B cell (primary cell): ENCODE measurements around the gene TRIP10. TPM values are rescaled to one million over a fixed set of nuclear protein-coding genes. Genes with fewer than 3 reads are reported as not detected.
A peak's percentile ranks its signal among the peaks of the same experiment; 100 is the strongest.

Experiments used
- ATAC-seq: fragments of 200-7000 bp; cut with Tn5 transposase; one replicate; pipeline ENCODE4 v1.10.0; 2021; ENCODE audit warnings: low read depth, mild to moderate bottlenecking, moderate number of reproducible peaks, moderate library complexity
- CTCF ChIA-PET: fragments of 350-600 bp; sonication (Branson Sonifier 250); formaldehyde crosslinking; loops from one replicate; lab custom pipeline; 2021; ENCODE audit warnings: antibody characterized with exemption, inconsistent platforms; lab: Charles Lee
- POLR2A ChIA-PET: fragments of 350-600 bp; sonication (Branson Sonifier 250); formaldehyde crosslinking; loops from one replicate; lab custom pipeline; 2021; ENCODE audit warnings: antibody characterized with exemption; lab: Charles Lee
- DNase-seq: peaks from one replicate; pipeline ENCODE4 v3.0.0; 2013
- H2AFZ ChIP-seq: 2 replicates; pipeline ENCODE4 v1.6.1; 2012; ENCODE audit warnings: mild to moderate bottlenecking, low read depth, low read length; ENCODE audit not compliant: insufficient read depth, poor library complexity, severe bottlenecking
- H3K27ac ChIP-seq, 2 donors: 1 replicate in 1 of 2; 2 replicates in 1 of 2; pipeline ENCODE4 v1.5.1; 2012 to 2013; ENCODE audit warnings: low read length in 2 of 2, mild to moderate bottlenecking in 2 of 2, moderate library complexity in 1 of 2
- H3K27me3 ChIP-seq, 4 experiments: fragments of 200-600 bp in 1 of 4; sonication (generic) in 1 of 4; replicated peaks in 1 of 4; 1 replicate in 2 of 4; 2 replicates in 2 of 4; pipeline versions ENCODE4 v1.6.1 to v1.7.0; 2013 to 2016; ENCODE audit warnings: low read length in 3 of 4, mild to moderate bottlenecking in 2 of 4, mixed read lengths in 1 of 4, moderate library complexity in 1 of 4; ENCODE audit not compliant: insufficient read depth in 4 of 4, control insufficient read depth in 3 of 4; ENCODE audit errors: control extremely low read depth in 1 of 4
- H3K36me3 ChIP-seq, 2 experiments: replicated peaks in 1 of 2; 1 replicate in 1 of 2; 2 replicates in 1 of 2; pipeline versions ENCODE4 v1.6.1 to v1.7.1; 2013; ENCODE audit warnings: low read length in 1 of 2; ENCODE audit not compliant: insufficient read depth in 2 of 2, control insufficient read depth in 1 of 2; ENCODE audit errors: control extremely low read depth in 1 of 2, extremely low read depth in 1 of 2
- H3K4me1 ChIP-seq, 2 donors: fragments of 200-600 bp in 1 of 2; sonication (generic) in 1 of 2; 1 replicate in 1 of 2; 2 replicates in 1 of 2; pipeline versions ENCODE4 v1.5.1 to v1.6.1; 2013 to 2017; ENCODE audit warnings: low read length in 2 of 2; ENCODE audit not compliant: control insufficient read depth in 2 of 2, insufficient read depth in 2 of 2
- H3K4me2 ChIP-seq: replicated peaks from 2 replicates; pipeline ENCODE3; 2012; ENCODE audit warnings: mild to moderate bottlenecking, low read depth, low read length; ENCODE audit not compliant: poor library complexity, severe bottlenecking
- H3K4me3 ChIP-seq, 5 experiments: fragments of 200-600 bp in 1 of 5; sonication (generic) in 1 of 5; 1 replicate in 3 of 5; 2 replicates in 2 of 5; pipeline versions ENCODE4 v1.5.1 to v1.7.0; 2011 to 2016; ENCODE audit warnings: low read length in 4 of 5, mild to moderate bottlenecking in 4 of 5, low read depth in 2 of 5, control low read depth in 1 of 5, moderate library complexity in 1 of 5; ENCODE audit not compliant: insufficient read depth in 1 of 5; ENCODE audit errors: control extremely low read depth in 1 of 5, extremely low read depth in 1 of 5
- H3K79me2 ChIP-seq: fragments of 200-600 bp; sonication (generic); one replicate; pipeline ENCODE4 v1.6.0; 2016; ENCODE audit warnings: low read length; ENCODE audit not compliant: control insufficient read depth, insufficient read depth
- H3K9ac ChIP-seq: fragments of 200-600 bp; sonication (generic); 2 replicates; pipeline ENCODE4 v1.6.1; 2017; ENCODE audit warnings: mild to moderate bottlenecking, low read length, moderate library complexity
- H3K9me3 ChIP-seq, 3 donors: one replicate each; pipeline versions ENCODE4 v1.6.1 to v1.7.1; 2013; ENCODE audit warnings: low read length in 2 of 3; ENCODE audit not compliant: control insufficient read depth in 2 of 3, insufficient read depth in 1 of 3; ENCODE audit errors: control extremely low read depth in 1 of 3
- H4K20me1 ChIP-seq: 2 replicates; pipeline ENCODE4 v1.6.0; 2012; ENCODE audit warnings: mild to moderate bottlenecking, low read length; ENCODE audit not compliant: insufficient read depth, control insufficient read depth, poor library complexity, severe bottlenecking
- H3K27ac Mint-ChIP-seq: one replicate; pipeline ENCODE4 v1.8.0; 2021; ENCODE audit warnings: mixed read lengths
- H3K27me3 Mint-ChIP-seq: one replicate; pipeline ENCODE4 v1.8.0; 2021; ENCODE audit warnings: mixed read lengths
- H3K4me1 Mint-ChIP-seq: one replicate; pipeline ENCODE4 v1.8.0; 2021; ENCODE audit warnings: mixed read lengths
- H3K4me3 Mint-ChIP-seq: one replicate; pipeline ENCODE4 v1.8.0; 2021; ENCODE audit warnings: mixed read lengths
- H3K9me3 Mint-ChIP-seq: one replicate; pipeline ENCODE4 v1.8.0; 2022; ENCODE audit warnings: mixed read lengths; ENCODE audit not compliant: insufficient read depth
- CTCF ChIP-seq: fragments of 200-600 bp; IDR thresholded peaks from one replicate; pipeline ENCODE4 v1.8.0; 2022; ENCODE audit warnings: antibody characterized with exemption, mild to moderate bottlenecking
- EZH2 ChIP-seq: IDR thresholded peaks from 2 replicates; pipeline ENCODE4 v1.6.1; 2012; ENCODE audit warnings: borderline replicate concordance, low read depth, mild to moderate bottlenecking, moderate library complexity, low read length; ENCODE audit not compliant: insufficient read depth, poor library complexity, severe bottlenecking
- WGBS: methylation state at CpG from one replicate; pipeline ENCODE4 v1.1.5; 2013; ENCODE audit warnings: missing lambda C conversion rate; ENCODE audit not compliant: insufficient coverage; 5-methylcytosine and 5-hydroxymethylcytosine counted together
- intact Hi-C: fragments of 100-400 bp; cut with micrococcal nuclease; formaldehyde crosslinking; loops from one replicate; pipeline ENCODE4 v1.10.0; 2022
- polyA plus RNA-seq: library from polyadenylated mRNA; depleted of rRNA; stranded (reverse); fragments of >200 nt; gene quantifications from 2 replicates; pipeline ENCODE4 v1.2.3, GENCODE V29; 2012
- total RNA-seq, 2 donors: library from RNA; stranded (reverse); fragments of 120-200 nt in 1 of 2; gene quantifications; 1 replicate in 1 of 2; 2 replicates in 1 of 2; pipeline versions ENCODE4 v1.2.3 to v1.2.4, GENCODE V29; 2013 to 2022

The TRIP10 gene
- total and polyA plus RNA-seq, 2 donors (not counting 1 experiment from before 2014, with no cell fraction given): 5.9 to 42.7 TPM

GRCh38 chr19:6787393-6787792, 47.9 kb downstream of the TRIP10 start:
- Mint-ChIP-seq H3K4me3 (no peak overlapping the region), H3K27ac (no peak overlapping the region), H3K9me3 (no peaks in the 10 kb centered on the region), H3K4me1 (peaks cover 43% of the 10 kb centered on the region), H3K27me3 (no peaks in the 10 kb centered on the region)
- H3K36me3 ChIP-seq: peaks cover 4 to 37% of the 10 kb centered on the region in 2 experiments
- no peak for TF ChIP-seq EZH2
- no peak for TF ChIP-seq CTCF
- ChIA-PET POLR2A (no interaction called here), CTCF (no interaction called here)
- H3K4me3 ChIP-seq: no peak overlapping the region
- H3K4me1 ChIP-seq: peaks cover 9 to 22% of the 10 kb centered on the region in 2 donors
- H3K9me3 ChIP-seq: no peaks in the 10 kb centered on the region
- no CpG with 5 or more reads among the region's 4 CpGs for WGBS
- peaks cover 97% of the 10 kb centered on the region for H4K20me1 ChIP-seq
- ATAC-seq: no peak
- no peaks in the 10 kb centered on the region for H3K27me3 ChIP-seq
- DNase-seq: no peak
- no peak overlapping the region for H3K9ac ChIP-seq
- H2AFZ ChIP-seq: no peak overlapping the region
- no peak overlapping the region for H3K27ac ChIP-seq
- peaks cover 100% of the 10 kb centered on the region for H3K79me2 ChIP-seq
- no peak overlapping the region for H3K4me2 ChIP-seq
- intact Hi-C loops: no loop called here

GRCh38 chr19:6788896-6789295, 49.4 kb downstream of the TRIP10 start:
- DNase-seq: no peak
- peaks cover 47% of the 10 kb centered on the region for H3K4me1 Mint-ChIP-seq
- WGBS: 100% methylated on average over 2 of the region's 4 CpGs
- Histone ChIP-seq H3K36me3 (peaks cover 4 to 37% of the 10 kb centered on the region in 2 experiments), H3K4me2 (no peak overlapping the region), H3K9me3 (no peaks in the 10 kb centered on the region), H4K20me1 (peaks cover 94% of the 10 kb centered on the region), H3K27ac (no peak overlapping the region), H2AFZ (no peak overlapping the region), H3K4me1 (peaks cover 11 to 21% of the 10 kb centered on the region in 2 donors), H3K79me2 (peaks cover 99% of the 10 kb centered on the region), H3K4me3 (no peak overlapping the region), H3K9ac (no peak overlapping the region), H3K27me3 (no peaks in the 10 kb centered on the region)
- POLR2A ChIA-PET: interaction anchor here (0.6 to 1.7 kb wide), 3 partner anchors 12 to 60 kb away, joined by 3 to 5 read pairs (median 3); no protein-coding TSS in a partner anchor
- ATAC-seq: no peak
- no peak for TF ChIP-seq CTCF
- TF ChIP-seq EZH2: no peak
- no peaks in the 10 kb centered on the region for H3K27me3 Mint-ChIP-seq
- H3K27ac Mint-ChIP-seq: peak overlapping the region; percentile 57
- no peak overlapping the region for H3K4me3 Mint-ChIP-seq
- intact Hi-C loops: no loop called here
- H3K9me3 Mint-ChIP-seq: no peaks in the 10 kb centered on the region
- CTCF ChIA-PET: interaction anchor here (0.6 kb wide), 1 partner anchor 27 kb away, joined by 3 read pairs; no protein-coding TSS in a partner anchor
